Ovary (tissue), 9 donors: ENCODE measurements around the gene SCAPER. TPM values are rescaled to one million over a fixed set of nuclear protein-coding genes. Genes with fewer than 3 reads are reported as not detected.

Experiments
- DNase-seq, 5 donors: peaks; one replicate each; pipeline ENCODE4 v3.0.0-alpha.2; 2019 to 2020
- H3K27ac ChIP-seq, 2 donors: fragments of 200-600 bp; one replicate each; pipeline versions ENCODE4 v1.5.1 to v1.8.0; 2019 to 2022
- H3K27me3 ChIP-seq: fragments of 200-600 bp; one replicate; pipeline ENCODE4 v1.8.0; 2022
- H3K36me3 ChIP-seq: fragments of 200-600 bp; sonication (generic); one replicate; pipeline ENCODE4 v1.5.1; 2019
- H3K4me1 ChIP-seq: one replicate; pipeline ENCODE4 v1.8.1; 2013; ENCODE audit warnings: mild to moderate bottlenecking, moderate library complexity; ENCODE audit not compliant: insufficient read depth
- H3K4me3 ChIP-seq: fragments of 200-600 bp; sonication (generic); one replicate; pipeline ENCODE4 v1.5.1; 2017
- H3K9me3 ChIP-seq, 2 donors: fragments of 200-600 bp in 1 of 2; sonication (generic) in 1 of 2; one replicate each; pipeline versions ENCODE4 v1.5.1 to v1.8.1; 2013 to 2019; ENCODE audit warnings: mild to moderate bottlenecking in 1 of 2, moderate library complexity in 1 of 2
- CTCF ChIP-seq, 3 donors: fragments of 450-650 bp in 2 of 3; fragments of 200-600 bp in 1 of 3; IDR thresholded peaks; one replicate each; pipeline versions ENCODE4 v1.5.1 to v1.8.0; 2016 to 2022; ENCODE audit warnings: antibody characterized with exemption in 3 of 3, mild to moderate bottlenecking in 1 of 3
- EP300 ChIP-seq: sonication (generic); formaldehyde crosslinking; IDR thresholded peaks from one replicate; pipeline ENCODE4 v1.6.1; 2017; ENCODE audit warnings: antibody characterized with exemption
- POLR2A ChIP-seq: fragments of 450-650 bp; IDR thresholded peaks from one replicate; pipeline ENCODE4 v1.6.1; 2017; ENCODE audit warnings: antibody characterized with exemption, mild to moderate bottlenecking, moderate library complexity
- WGBS, 3 donors: extraction: QIAGEN DNeasy Blood & Tissue Kit in 1 of 3; methylation state at CpG; one replicate each; pipeline versions ENCODE4 v1.1.5 to v1.1.7; 2013 to 2017; 5-methylcytosine and 5-hydroxymethylcytosine counted together
- intact Hi-C, 4 donors: fragments of 100-400 bp; cut with DNase I; formaldehyde crosslinking; loops; one replicate each; pipeline versions ENCODE4 v1.11.0 to v1.15.1; 2022 to 2023
- polyA plus RNA-seq, 2 donors: library from polyadenylated mRNA; stranded (reverse); fragments of 200-250 nt in 1 of 2; fragments of 350-450 nt in 1 of 2; fragmentation: Illumina TruSeq in 1 of 2; extraction: RNeasy Lipid Tissue Mini Kit (QIAGEN cat#74804) in 1 of 2; gene quantifications; one replicate each; pipeline ENCODE4 v1.2.3, GENCODE V29; 2013 to 2014
- total RNA-seq, 7 donors: library from RNA; depleted of rRNA in 2 of 7; stranded (reverse); fragments of >200 nt in 2 of 7; fragmentation: NEBNext Ultra II Directional in 3 of 7; extraction: Animal tissue kit (Norgen Biotek cat#: 25700) in 3 of 7; gene quantifications; one replicate each; pipeline versions ENCODE4 v1.1.0 to v1.2.4, GENCODE V29; 2016 to 2023
- donor health status: DM: no; HTN: no; CAD: no; lungs with moderate emphysema.
- donor health status: DM: no; HTN: no; CAD: no.
- donor health status: Bipolar disorder and iron deficiency.
- donor health status: DM: yes; HTN: yes; CAD: no.
- donor health status: DM: no; HTN: no; CAD: no.
- donor health status: DM: yes; HTN: yes; CAD: no.

SCAPER gene
- total and polyA plus RNA-seq, 9 donors: 13.7 to 45.8 (median 27.9) TPM

- intact Hi-C loops: no loop called here
- WGBS, 3 donors: 91 to 95% (median 92%) methylated on average over 1 of the region's 1 CpG
- H3K27ac ChIP-seq: no peak overlapping the region
- H3K4me1 ChIP-seq: no peaks in the 10 kb centered on the region
- H3K36me3 ChIP-seq: no peaks in the 10 kb centered on the region
- no peak for DNase-seq
- H3K4me3 ChIP-seq: no peak overlapping the region
- H3K27me3 ChIP-seq: no peaks in the 10 kb centered on the region
- TF ChIP-seq EP300: no peak
- TF ChIP-seq CTCF (IDR thresholded peaks at IDR 0.05): no peak
- no peak for TF ChIP-seq POLR2A
- no peaks in the 10 kb centered on the region for H3K9me3 ChIP-seq
Measured at GRCh38 chr15:76846782-76847181, 58.4 kb downstream of the SCAPER start.

GRCh38 chr15:76844096-76844495 is 61.0 kb downstream of the SCAPER start:
- H3K9me3 ChIP-seq: no peaks in the 10 kb centered on the region
- 81 to 93% (median 85%) methylated on average over 3 of the region's 3 CpGs for WGBS, 3 donors
- H3K36me3 ChIP-seq: no peaks in the 10 kb centered on the region
- TF ChIP-seq CTCF (IDR thresholded peaks at IDR 0.05) (no peak), EP300 (no peak), POLR2A (no peak)
- H3K4me3 ChIP-seq: no peak overlapping the region
- intact Hi-C loops: no loop called here
- no peaks in the 10 kb centered on the region for H3K4me1 ChIP-seq
- no peak overlapping the region for H3K27ac ChIP-seq
- H3K27me3 ChIP-seq: no peaks in the 10 kb centered on the region
- DNase-seq: no peak

GRCh38 chr15:76843269-76843668 is 61.9 kb downstream of the SCAPER start:
- no peak overlapping the region for H3K4me3 ChIP-seq
- H3K9me3 ChIP-seq: no peaks in the 10 kb centered on the region
- no peaks in the 10 kb centered on the region for H3K4me1 ChIP-seq
- no peak for TF ChIP-seq CTCF (IDR thresholded peaks at IDR 0.05)
- no peak for TF ChIP-seq EP300
- TF ChIP-seq POLR2A: no peak
- 83 to 87% (median 87%) methylated on average over 1 of the region's 1 CpG for WGBS, 3 donors
- no peaks in the 10 kb centered on the region for H3K36me3 ChIP-seq
- no peak for DNase-seq
- H3K27me3 ChIP-seq: no peaks in the 10 kb centered on the region
- H3K27ac ChIP-seq: no peak overlapping the region
- intact Hi-C loops: no loop called here

- Histone ChIP-seq H3K9me3 (no peaks in the 10 kb centered on the region), H3K36me3 (no peaks in the 10 kb centered on the region), H3K27ac (no peak overlapping the region), H3K27me3 (no peaks in the 10 kb centered on the region), H3K4me3 (no peak overlapping the region), H3K4me1 (no peaks in the 10 kb centered on the region)
- 53 to 59% (median 55%) methylated on average over 5 of the region's 5 CpGs for WGBS, 3 donors
- no peak for DNase-seq
- no peak for TF ChIP-seq CTCF (IDR thresholded peaks at IDR 0.05)
- no peak for TF ChIP-seq EP300
- no peak for TF ChIP-seq POLR2A
- intact Hi-C loops: no loop called here
Measured at GRCh38 chr15:76840830-76841460, 64.2 kb downstream of the SCAPER start.
